Amygdala (tissue), 56 donors: ENCODE measurements around the gene LBP.

Experiments used
- DNase-seq, 56 donors: peaks; one replicate each; lab custom pipeline; 2025; lab: John Stamatoyannopoulos, UW

LBP gene

GRCh38 chr20:38426006-38426897 is 80.0 kb downstream of the LBP start:
- DNase-seq, result peak in 11 of 56 donors; percentile 12 to 54 (median 26)
